Measurements from ENCODE around the gene ATP8B3. TPM values are rescaled to one million over a fixed set of nuclear protein-coding genes. Genes with fewer than 3 reads are reported as not detected.

The ATP8B3 gene
- total RNA-seq, 1 experiment from 2014 or later = 9.6 TPM

DNA sequence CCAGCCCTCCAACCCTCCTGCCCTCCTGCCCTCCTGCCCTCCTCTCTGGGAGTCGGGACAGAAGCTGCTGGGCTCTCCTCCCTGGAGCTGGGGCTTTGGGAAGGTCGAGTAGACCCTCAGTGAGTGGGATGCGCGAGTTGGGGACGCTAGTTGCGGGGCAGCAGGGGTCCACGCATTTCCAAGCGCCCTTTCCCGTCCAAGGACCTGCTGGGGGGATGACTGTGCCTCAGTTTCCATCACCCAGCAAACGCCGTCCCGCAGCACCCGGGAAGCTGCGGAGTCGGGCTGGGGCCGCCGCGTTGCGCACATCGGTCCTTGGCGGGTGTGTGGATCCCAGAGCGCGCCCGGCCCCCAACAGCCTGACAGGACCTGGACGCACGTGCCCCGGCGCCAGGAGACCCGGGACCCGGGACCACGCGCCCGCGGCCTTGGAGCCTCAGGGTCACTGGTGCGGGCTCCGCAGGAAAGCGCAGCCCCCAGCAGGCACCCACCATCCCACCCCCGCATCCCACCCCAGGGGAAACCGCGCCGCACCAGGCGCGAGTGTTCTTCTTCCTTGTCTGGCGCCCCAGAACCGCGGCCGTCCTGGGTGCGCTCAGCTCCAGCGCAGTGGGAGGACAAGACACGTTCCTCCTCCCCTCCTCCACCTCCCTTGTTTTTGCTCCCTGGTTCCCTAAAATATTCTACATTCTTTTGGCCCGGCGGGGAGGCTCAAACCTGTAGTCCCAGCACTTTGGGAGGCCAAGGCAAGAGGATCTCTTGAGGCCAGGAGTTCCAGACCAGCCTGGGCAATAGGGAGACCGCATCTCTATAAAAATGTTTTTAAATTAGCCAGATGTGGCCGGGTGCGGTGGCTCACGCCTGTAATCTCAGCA lies 49.6 kb downstream of the ATP8B3 start:
- H2BK5ac ChIP-seq (ENCODE audit: insufficient read length, low read length) = no peak overlapping the region
- H3K36me3 Mint-ChIP-seq (ENCODE audit: insufficient read depth in 1 of 3, low read depth in 3 of 3) = no peaks in the 10 kb centered on the region
- WGBS (ENCODE audit: extremely low coverage, insufficient read length, low lambda C conversion rate) = no CpG with 5 or more reads among the region's 56 CpGs
- 0 out of 2 replicates have a peak, but pooled peaks cover 4% of the 10 kb centered on the region for H3K4me1 ChIP-seq (ENCODE audit: insufficient read depth, low read length)
- no peak overlapping the region; a peak in 1 of 5 replicates for H3K4me3 Mint-ChIP-seq
- H3K14ac ChIP-seq (ENCODE audit: insufficient read depth, low read length) = no peak overlapping the region
- H3K9me3 ChIP-seq (ENCODE audit: control insufficient read depth, low read depth, low read length) = no peaks in the 10 kb centered on the region
- H3K23ac ChIP-seq (ENCODE audit: insufficient read length, low read depth, low read length) = no peak overlapping the region
- H3K27me3 ChIP-seq (ENCODE audit: insufficient read depth, low read length) = peaks cover 97% of the 10 kb centered on the region
- no peak overlapping the region for H2BK12ac ChIP-seq (ENCODE audit: insufficient read length, low read depth, low read length)
- H3K4ac ChIP-seq (ENCODE audit: low read depth, low read length) = no peak overlapping the region
- H3K79me1 ChIP-seq (ENCODE audit: insufficient read depth, low read depth, low read length, poor library complexity, severe bottlenecking) = no peaks in the 10 kb centered on the region
- H3K56ac ChIP-seq (ENCODE audit: insufficient read length, low read depth, low read length) = no peak overlapping the region
- peaks cover 100% of the 10 kb centered on the region for H3K27me3 Mint-ChIP-seq (ENCODE audit: low read depth)
- peaks cover 0 to 32% of the 10 kb centered on the region in 2 experiments; a peak in 3 of 4 replicates for H3K4me1 Mint-ChIP-seq
- no peak for DNase-seq
- TF ChIP-seq, protein P1, sequence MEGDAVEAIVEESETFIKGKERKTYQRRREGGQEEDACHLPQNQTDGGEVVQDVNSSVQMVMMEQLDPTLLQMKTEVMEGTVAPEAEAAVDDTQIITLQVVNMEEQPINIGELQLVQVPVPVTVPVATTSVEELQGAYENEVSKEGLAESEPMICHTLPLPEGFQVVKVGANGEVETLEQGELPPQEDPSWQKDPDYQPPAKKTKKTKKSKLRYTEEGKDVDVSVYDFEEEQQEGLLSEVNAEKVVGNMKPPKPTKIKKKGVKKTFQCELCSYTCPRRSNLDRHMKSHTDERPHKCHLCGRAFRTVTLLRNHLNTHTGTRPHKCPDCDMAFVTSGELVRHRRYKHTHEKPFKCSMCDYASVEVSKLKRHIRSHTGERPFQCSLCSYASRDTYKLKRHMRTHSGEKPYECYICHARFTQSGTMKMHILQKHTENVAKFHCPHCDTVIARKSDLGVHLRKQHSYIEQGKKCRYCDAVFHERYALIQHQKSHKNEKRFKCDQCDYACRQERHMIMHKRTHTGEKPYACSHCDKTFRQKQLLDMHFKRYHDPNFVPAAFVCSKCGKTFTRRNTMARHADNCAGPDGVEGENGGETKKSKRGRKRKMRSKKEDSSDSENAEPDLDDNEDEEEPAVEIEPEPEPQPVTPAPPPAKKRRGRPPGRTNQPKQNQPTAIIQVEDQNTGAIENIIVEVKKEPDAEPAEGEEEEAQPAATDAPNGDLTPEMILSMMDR (conservative IDR thresholded peaks at IDR 0.05) = no peak
- no peak overlapping the region for H4K5ac ChIP-seq (ENCODE audit: insufficient read length, low read depth, low read length)
- H3K79me2 ChIP-seq (ENCODE audit: insufficient read depth, low read length) = no peaks in the 10 kb centered on the region
- no peak overlapping the region for H4K8ac ChIP-seq (replicated peaks; ENCODE audit: insufficient read length, low read depth, low read length)
- no peak overlapping the region for H3K27ac Mint-ChIP-seq
- no peak overlapping the region for H4K91ac ChIP-seq (ENCODE audit: insufficient read length, low read depth, low read length)
- peaks cover 0 to 10% of the 10 kb centered on the region in 2 experiments; a peak in 4 of 5 replicates for H3K9me3 Mint-ChIP-seq
- H2BK15ac ChIP-seq (ENCODE audit: low read depth, low read length) = no peak overlapping the region
- no peak overlapping the region for H2AFZ ChIP-seq (ENCODE audit: low read length)
- no peaks in the 10 kb centered on the region for H3K23me2 ChIP-seq (ENCODE audit: insufficient read length, low read depth, low read length, poor library complexity, severe bottlenecking)
- H3K4me2 ChIP-seq (ENCODE audit: insufficient read depth, insufficient read length, low read length) = no peak overlapping the region
- no peak overlapping the region for H3K18ac ChIP-seq (ENCODE audit: insufficient read length, low read depth, low read length)
- H3K9ac ChIP-seq (ENCODE audit: extremely low read depth, insufficient read length, low read length) = no peak overlapping the region
- H2BK20ac ChIP-seq (ENCODE audit: low read depth, low read length, poor library complexity, severe bottlenecking) = no peak overlapping the region
- H2AK5ac ChIP-seq (ENCODE audit: insufficient read length, low read length) = no peak overlapping the region
- no peak overlapping the region for H3K27ac ChIP-seq (ENCODE audit: insufficient read length, low read depth, low read length)
- H2BK120ac ChIP-seq (ENCODE audit: low read depth, low read length, poor library complexity, severe bottlenecking) = no peak overlapping the region
- no peak overlapping the region for H3T11ph ChIP-seq (ENCODE audit: low read length)
- peaks cover 2% of the 10 kb centered on the region for H4K20me1 ChIP-seq (ENCODE audit: control insufficient read depth, insufficient read depth, insufficient read length)

All from H9 (cell line).